WTC11 (cell line): Measurements from ENCODE around the gene LAIR2.
"Not testable (repeated sequence)": the region's sequence is repeated elsewhere in the genome, so short reads cannot be mapped to it uniquely, and the experiment has no call there.

Source experiments
- CTCF ChIP-seq: fragments of 200-600 bp; IDR thresholded peaks from 2 replicates; pipeline ENCODE4 v1.8.0; 2022; ENCODE audit warnings: antibody characterized with exemption
- KAT7 ChIP-seq: sonication (generic); formaldehyde crosslinking; IDR thresholded peaks from 2 replicates; pipeline ENCODE4 v1.8.1; 2023; ENCODE audit warnings: missing genetic modification reagents, mild to moderate bottlenecking, borderline replicate concordance
- MYBL2 ChIP-seq: sonication (generic); formaldehyde crosslinking; IDR thresholded peaks from 2 replicates; pipeline ENCODE4 v1.8.1; 2023; ENCODE audit warnings: mild to moderate bottlenecking, moderate library complexity, missing genetic modification reagents

DNA sequence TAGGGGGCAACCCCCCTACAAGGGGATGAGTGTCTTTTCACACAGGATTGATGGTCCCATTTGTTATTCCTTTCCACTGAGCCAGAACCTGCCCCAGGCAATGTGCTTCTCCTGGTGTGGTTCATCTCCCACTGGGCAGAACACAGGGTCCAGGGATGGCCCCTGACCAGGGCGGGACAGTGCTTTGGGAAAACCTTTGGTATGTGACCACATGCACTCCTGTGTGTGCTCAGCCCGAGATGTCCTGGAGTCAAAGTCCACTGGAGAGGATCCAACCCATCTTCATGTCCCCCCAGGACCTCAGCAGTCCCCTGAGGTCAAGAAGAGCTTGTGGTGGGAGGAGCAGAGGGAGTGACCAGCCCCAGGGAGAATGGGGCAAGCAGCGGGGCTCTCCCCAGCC lies 5.9 kb downstream of the LAIR2 start:
- TF ChIP-seq CTCF; KAT7 (CRISPR knock-in tag); MYBL2 (CRISPR knock-in tag): not testable (repeated sequence)
